ENCODE results near the gene CD84.
"Not testable (repeated sequence)": the region's sequence is repeated elsewhere in the genome, so short reads cannot be mapped to it uniquely, and the experiment has no call there.

CD84 gene

DNA sequence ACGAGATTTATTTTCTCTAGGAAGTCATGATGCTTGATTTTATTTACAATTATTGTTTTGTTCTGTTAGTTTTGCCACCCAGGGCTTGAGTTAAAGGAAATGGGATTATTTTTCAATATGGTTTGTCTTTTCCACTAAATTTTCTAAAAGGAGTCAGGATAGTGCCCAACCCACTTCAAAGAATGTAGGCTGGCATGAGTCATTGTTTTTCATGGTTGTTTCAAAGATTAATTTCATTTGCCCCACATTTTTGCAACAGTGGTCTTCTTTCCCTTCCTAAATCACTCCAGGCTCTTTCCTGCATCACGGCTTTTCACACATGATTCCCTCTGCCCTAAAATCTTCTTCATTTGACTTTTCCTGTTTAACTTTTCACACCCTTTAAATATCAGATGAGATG, 58.7 kb downstream of the CD84 start:
- H3K4me2 ChIP-seq (ENCODE audit: low read length), result no peak overlapping the region
- H4K12ac ChIP-seq (ENCODE audit: low read depth, low read length), result no peak overlapping the region
- no peak overlapping the region for H4K8ac ChIP-seq (ENCODE audit: low read depth, low read length)

DNA sequence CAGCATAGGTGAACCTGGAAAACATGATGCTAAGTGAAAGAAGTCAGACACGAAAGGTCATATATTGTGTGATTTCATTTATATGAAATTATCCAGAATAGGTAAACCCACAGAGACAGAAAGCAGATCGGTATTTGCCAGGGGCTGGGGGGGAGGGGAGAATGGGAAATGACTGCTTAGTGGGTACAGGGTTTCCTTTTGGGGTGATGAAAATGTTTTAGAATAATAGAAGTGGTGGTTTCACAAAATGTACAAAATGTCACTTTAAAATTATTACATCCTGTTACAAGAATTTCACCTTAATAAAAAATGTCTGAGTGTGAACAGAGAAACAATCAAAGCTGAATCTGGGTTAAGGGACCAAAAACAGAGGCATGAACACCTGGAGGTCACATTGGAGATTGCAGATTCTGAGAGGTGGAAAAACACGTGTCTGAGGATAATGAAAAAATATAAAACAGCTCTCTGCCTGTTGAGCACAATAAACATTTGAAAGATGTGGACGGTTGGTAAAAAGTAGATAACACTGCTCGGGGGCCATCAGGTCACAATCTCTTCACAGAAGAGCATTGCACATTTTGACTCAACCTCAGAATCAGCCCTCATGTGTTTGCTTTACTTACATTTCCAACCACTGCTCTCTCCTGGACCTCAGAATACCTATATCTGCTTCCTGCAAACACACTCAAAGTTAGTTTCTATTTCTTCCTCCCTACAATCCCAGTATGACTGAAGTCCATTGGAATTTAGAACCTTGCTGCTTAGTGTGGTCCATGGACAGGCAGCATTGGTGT, 59.5 kb downstream of the CD84 start:
- WGBS (ENCODE audit: extremely low coverage, insufficient coverage, insufficient read length), result no CpG with 5 or more reads among the region's 5 CpGs
- Histone ChIP-seq H2BK5ac (ENCODE audit: low read depth, low read length, poor library complexity) (no peak overlapping the region), H3K4ac (ENCODE audit: low read depth, low read length) (no peak overlapping the region), H3K79me2 (ENCODE audit: control insufficient read depth, insufficient read depth, low read length, poor library complexity) (no peaks in the 10 kb centered on the region), H2BK120ac (ENCODE audit: insufficient read depth, low read length, poor library complexity) (no peak overlapping the region), H4K8ac (ENCODE audit: low read depth, low read length) (no peak overlapping the region), H3K4me2 (ENCODE audit: low read length) (no peak overlapping the region), H2AFZ (ENCODE audit: insufficient read depth, low read length, poor library complexity) (no peak overlapping the region), H3K79me1 (ENCODE audit: low read length) (no peaks in the 10 kb centered on the region), H3K9ac (ENCODE audit: low read length) (no peak overlapping the region), H4K91ac (ENCODE audit: low read depth, low read length) (no peak overlapping the region), H3K4me3 (ENCODE audit: low read depth, low read length) (no peak overlapping the region), H3K9me3 (ENCODE audit: insufficient read depth, low read depth, low read length) (no peaks in the 10 kb centered on the region), H3K36me3 (ENCODE audit: control insufficient read depth in 1 of 2, insufficient read depth in 2 of 2, low read length in 2 of 2) (no peaks in the 10 kb centered on the region), H3K27me3 (ENCODE audit: insufficient read depth, low read length) (no peaks in the 10 kb centered on the region), H3K23ac (ENCODE audit: low read length) (no peak overlapping the region), H3K27ac (ENCODE audit: low read depth, low read length) (no peak overlapping the region), H3K4me1 (ENCODE audit: control insufficient read depth in 1 of 2, insufficient read depth in 2 of 2, low read length in 2 of 2) (no peaks in the 10 kb centered on the region), H4K12ac (ENCODE audit: low read depth, low read length) (no peak overlapping the region), H2AK5ac (ENCODE audit: low read length) (no peak overlapping the region), H2BK12ac (ENCODE audit: low read length) (no peak overlapping the region), H3K14ac (ENCODE audit: low read length) (no peak overlapping the region), H3K18ac (ENCODE audit: low read length) (no peak overlapping the region)
- DNase-seq, result peak in 1 of 2 donors; percentile 59

More for the DNA sequence above, 58.7 kb downstream of the CD84 start:
- DNase-seq, result peak in 1 of 2 donors; percentile 32
- Histone ChIP-seq H3K4me1 (ENCODE audit: control insufficient read depth in 1 of 2, insufficient read depth in 2 of 2, low read length in 2 of 2) (no peaks in the 10 kb centered on the region), H3K4ac (ENCODE audit: low read depth, low read length) (no peak overlapping the region), H3K27me3 (ENCODE audit: insufficient read depth, low read length) (no peaks in the 10 kb centered on the region), H3K18ac (ENCODE audit: low read length) (no peak overlapping the region), H3K27ac (ENCODE audit: low read depth, low read length) (no peak overlapping the region), H2AK5ac (ENCODE audit: low read length) (no peak overlapping the region), H3K9ac (ENCODE audit: low read length) (no peak overlapping the region), H3K23ac (ENCODE audit: low read length) (no peak overlapping the region), H2BK12ac (ENCODE audit: low read length) (no peak overlapping the region), H3K14ac (ENCODE audit: low read length) (no peak overlapping the region), H3K4me3 (ENCODE audit: low read depth, low read length) (no peak overlapping the region), H3K9me3 (ENCODE audit: insufficient read depth, low read depth, low read length) (no peaks in the 10 kb centered on the region), H4K91ac (ENCODE audit: low read depth, low read length) (no peak overlapping the region), H3K79me1 (ENCODE audit: low read length) (no peaks in the 10 kb centered on the region), H3K36me3 (ENCODE audit: control insufficient read depth in 1 of 2, insufficient read depth in 2 of 2, low read length in 2 of 2) (no peaks in the 10 kb centered on the region), H2BK120ac (ENCODE audit: insufficient read depth, low read length, poor library complexity) (no peak overlapping the region), H3K79me2 (ENCODE audit: control insufficient read depth, insufficient read depth, low read length, poor library complexity) (no peaks in the 10 kb centered on the region), H2AFZ (ENCODE audit: insufficient read depth, low read length, poor library complexity) (no peak overlapping the region), H2BK5ac (ENCODE audit: low read depth, low read length, poor library complexity) (no peak overlapping the region)
- no CpG with 5 or more reads among the region's 2 CpGs for WGBS (ENCODE audit: extremely low coverage, insufficient coverage, insufficient read length)

DNA sequence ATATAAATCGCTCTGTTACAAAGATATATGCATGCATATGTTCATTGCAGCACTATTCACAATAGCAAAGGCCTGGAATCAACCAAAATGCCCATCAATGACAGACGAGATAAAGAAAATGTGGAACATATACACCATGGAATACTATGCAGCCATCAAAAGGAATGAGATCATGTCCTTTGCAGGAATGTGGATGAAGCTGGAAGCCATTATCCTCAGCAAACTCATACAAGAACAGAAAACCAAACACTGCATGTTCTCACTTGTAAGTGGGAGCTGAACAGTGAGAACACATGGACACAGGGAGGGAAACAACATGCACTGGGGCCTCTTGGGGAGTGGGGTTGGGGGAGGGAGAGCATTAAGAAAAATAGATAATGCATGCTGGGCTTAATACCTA, 61.8 kb downstream of the CD84 start:
- H3K27me3 ChIP-seq (ENCODE audit: insufficient read depth, low read length); H3K79me2 ChIP-seq (ENCODE audit: control insufficient read depth, insufficient read depth, low read length, poor library complexity); H2BK5ac ChIP-seq (ENCODE audit: low read depth, low read length, poor library complexity); H3K9me3 ChIP-seq (ENCODE audit: insufficient read depth, low read depth, low read length); H2AFZ ChIP-seq (ENCODE audit: insufficient read depth, low read length, poor library complexity); H3K23ac ChIP-seq (ENCODE audit: low read length); H2BK12ac ChIP-seq (ENCODE audit: low read length); H2BK120ac ChIP-seq (ENCODE audit: insufficient read depth, low read length, poor library complexity); H3K18ac ChIP-seq (ENCODE audit: low read length); H3K4me1 ChIP-seq (ENCODE audit: control insufficient read depth in 1 of 2, insufficient read depth in 2 of 2, low read length in 2 of 2); H3K36me3 ChIP-seq (ENCODE audit: control insufficient read depth in 1 of 2, insufficient read depth in 2 of 2, low read length in 2 of 2); H4K12ac ChIP-seq (ENCODE audit: low read depth, low read length); H3K27ac ChIP-seq (ENCODE audit: low read depth, low read length); H3K4ac ChIP-seq (ENCODE audit: low read depth, low read length); H4K91ac ChIP-seq (ENCODE audit: low read depth, low read length); H2AK5ac ChIP-seq (ENCODE audit: low read length); H3K79me1 ChIP-seq (ENCODE audit: low read length); H3K9ac ChIP-seq (ENCODE audit: low read length); H3K14ac ChIP-seq (ENCODE audit: low read length); H3K4me2 ChIP-seq (ENCODE audit: low read length); H3K4me3 ChIP-seq (ENCODE audit: low read depth, low read length); DNase-seq; H4K8ac ChIP-seq (ENCODE audit: low read depth, low read length): not testable (repeated sequence)
- no CpG with 5 or more reads among the region's 2 CpGs for WGBS (ENCODE audit: extremely low coverage, insufficient coverage, insufficient read length)

DNA sequence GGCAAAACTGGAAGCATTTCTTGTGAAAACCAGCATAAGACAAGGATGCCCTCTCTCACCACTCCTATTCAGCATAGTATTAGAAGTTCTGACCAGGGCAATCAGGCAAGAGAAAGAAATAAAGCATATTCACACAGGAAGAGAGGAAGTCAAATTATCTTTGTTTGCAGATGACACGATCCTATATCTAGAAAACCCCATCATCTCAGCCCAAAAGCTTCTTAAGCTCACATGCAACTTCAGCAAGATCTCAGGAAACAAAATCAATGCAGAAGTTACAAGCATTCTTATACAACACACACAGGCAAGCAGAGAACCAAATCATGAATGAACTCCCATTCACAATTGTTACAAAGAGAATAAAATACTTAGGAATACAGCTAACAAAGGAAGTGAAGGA, 63.4 kb downstream of the CD84 start:
- H3K27me3 ChIP-seq (ENCODE audit: insufficient read depth, low read length); H2BK120ac ChIP-seq (ENCODE audit: insufficient read depth, low read length, poor library complexity); H2BK5ac ChIP-seq (ENCODE audit: low read depth, low read length, poor library complexity); H3K79me1 ChIP-seq (ENCODE audit: low read length); H4K91ac ChIP-seq (ENCODE audit: low read depth, low read length); H3K4me1 ChIP-seq (ENCODE audit: control insufficient read depth in 1 of 2, insufficient read depth in 2 of 2, low read length in 2 of 2); H3K4me3 ChIP-seq (ENCODE audit: low read depth, low read length); H3K27ac ChIP-seq (ENCODE audit: low read depth, low read length); H3K9ac ChIP-seq (ENCODE audit: low read length); H4K12ac ChIP-seq (ENCODE audit: low read depth, low read length); H3K4ac ChIP-seq (ENCODE audit: low read depth, low read length); DNase-seq; H3K4me2 ChIP-seq (ENCODE audit: low read length); H3K14ac ChIP-seq (ENCODE audit: low read length); H3K36me3 ChIP-seq (ENCODE audit: control insufficient read depth in 1 of 2, insufficient read depth in 2 of 2, low read length in 2 of 2); H3K18ac ChIP-seq (ENCODE audit: low read length); H2AK5ac ChIP-seq (ENCODE audit: low read length); H3K9me3 ChIP-seq (ENCODE audit: insufficient read depth, low read depth, low read length); H3K23ac ChIP-seq (ENCODE audit: low read length); H3K79me2 ChIP-seq (ENCODE audit: control insufficient read depth, insufficient read depth, low read length, poor library complexity); H2AFZ ChIP-seq (ENCODE audit: insufficient read depth, low read length, poor library complexity); H2BK12ac ChIP-seq (ENCODE audit: low read length); H4K8ac ChIP-seq (ENCODE audit: low read depth, low read length): not testable (repeated sequence)
- no CpG with 5 or more reads among the region's 1 CpG for WGBS (ENCODE audit: extremely low coverage, insufficient coverage, insufficient read length)

Measured in trophoblast cell (in vitro differentiated cells and primary cell).